ENCODE data around the gene CEP290. TPM values are rescaled to one million over a fixed set of nuclear protein-coding genes. Genes with fewer than 3 reads are reported as not detected.
A peak's percentile ranks its signal among the peaks of the same experiment; 100 is the strongest.
"Not testable (repeated sequence)": the region's sequence is repeated elsewhere in the genome, so short reads cannot be mapped to it uniquely, and the experiment has no call there.

CEP290 gene
- polyA plus RNA-seq, 1 donor from 2014 or later: 43.9 TPM

- Histone ChIP-seq H3K79me2 (replicated peaks; ENCODE audit: insufficient read depth, low read length) (peaks cover 23% of the 10 kb centered on the region), H3K9me2 (ENCODE audit: insufficient read depth, low read length) (no peaks in the 10 kb centered on the region), H3K36me3 (ENCODE audit: insufficient read depth, low read length) (no peaks in the 10 kb centered on the region), H3F3A (ENCODE audit: insufficient read depth, low read length, poor library complexity, severe bottlenecking) (peaks cover 4% of the 10 kb centered on the region), H3K9me3 (ENCODE audit: low read length) (no peaks in the 10 kb centered on the region), H3K27ac (ENCODE audit: low read length) (peak overlapping the region; percentile 63), H3K27me3 (ENCODE audit: insufficient read depth, low read depth, low read length) (no peaks in the 10 kb centered on the region), H4K20me1 (ENCODE audit: insufficient read depth) (no peaks in the 10 kb centered on the region), H3K4me3 (ENCODE audit: low read length) (peak overlapping the region; percentile 87), H3K4me2 (ENCODE audit: low read length) (peak overlapping the region; percentile 60), H3K9ac (ENCODE audit: low read length) (peak overlapping the region; percentile 88), H2AFZ (ENCODE audit: low read depth, low read length) (peak overlapping the region; percentile 83)
- no peak for TF ChIP-seq CTCF (IDR thresholded peaks at IDR 0.05; ENCODE audit: poor library complexity, severe bottlenecking)
- no peak for TF ChIP-seq MXI1 (conservative IDR thresholded peaks at IDR 0.05; ENCODE audit: poor library complexity, severe bottlenecking)
- TF ChIP-seq EP300 (conservative IDR thresholded peaks at IDR 0.05; ENCODE audit: poor library complexity, severe bottlenecking): no peak
- TF ChIP-seq SMC3 (conservative IDR thresholded peaks at IDR 0.05; ENCODE audit: poor library complexity): no peak
- peak; percentile 15 for TF ChIP-seq RAD21 (conservative IDR thresholded peaks at IDR 0.05)
These were observed 713 bp upstream of the CEP290 start for GRCh38 chr12:88142610-88142991.

GRCh38 chr12:88141425-88141773 is 489 bp downstream of the CEP290 start:
- H3F3A ChIP-seq (ENCODE audit: insufficient read depth, low read length, poor library complexity, severe bottlenecking): peaks cover 4% of the 10 kb centered on the region
- peak overlapping the region; percentile 88 for H3K9ac ChIP-seq (ENCODE audit: low read length)
- no peaks in the 10 kb centered on the region for H4K20me1 ChIP-seq (ENCODE audit: insufficient read depth)
- peak overlapping the region; percentile 84 for H3K27ac ChIP-seq (ENCODE audit: low read length)
- TF ChIP-seq POLR2AphosphoS5 (IDR thresholded peaks at IDR 0.05): no peak
- TF ChIP-seq RAD21 (conservative IDR thresholded peaks at IDR 0.05): no peak
- no peak for TF ChIP-seq EP300 (conservative IDR thresholded peaks at IDR 0.05; ENCODE audit: poor library complexity, severe bottlenecking)
- TF ChIP-seq MXI1 (conservative IDR thresholded peaks at IDR 0.05; ENCODE audit: poor library complexity, severe bottlenecking): no peak
- no peak for TF ChIP-seq TAF1 (IDR thresholded peaks at IDR 0.05; ENCODE audit: low read depth)
- TF ChIP-seq SMC3 (conservative IDR thresholded peaks at IDR 0.05; ENCODE audit: poor library complexity): no peak
- no peak for TF ChIP-seq CTCF (IDR thresholded peaks at IDR 0.05; ENCODE audit: poor library complexity, severe bottlenecking)
- no peak for TF ChIP-seq REST (IDR thresholded peaks at IDR 0.05; ENCODE audit: borderline replicate concordance)
- no peak for TF ChIP-seq EZH2 (IDR thresholded peaks at IDR 0.05; ENCODE audit: borderline replicate concordance, insufficient read depth, low read length, poor library complexity, severe bottlenecking)
- H3K4me3 ChIP-seq (ENCODE audit: low read length): peak overlapping the region; percentile 87
- H3K9me2 ChIP-seq (ENCODE audit: insufficient read depth, low read length): no peaks in the 10 kb centered on the region
- no peaks in the 10 kb centered on the region for H3K27me3 ChIP-seq (ENCODE audit: insufficient read depth, low read depth, low read length)
- H2AFZ ChIP-seq (ENCODE audit: low read depth, low read length): peak overlapping the region; percentile 83
- no peaks in the 10 kb centered on the region for H3K36me3 ChIP-seq (ENCODE audit: insufficient read depth, low read length)
- H3K4me2 ChIP-seq (ENCODE audit: low read length): peak overlapping the region; percentile 66
- peaks cover 17% of the 10 kb centered on the region for H3K79me2 ChIP-seq (replicated peaks; ENCODE audit: insufficient read depth, low read length)
- H3K9me3 ChIP-seq (ENCODE audit: low read length): no peaks in the 10 kb centered on the region

- not testable (repeated sequence) for H3K9me3 ChIP-seq (ENCODE audit: low read length); H3K36me3 ChIP-seq (ENCODE audit: insufficient read depth, low read length); H3K9me2 ChIP-seq (ENCODE audit: insufficient read depth, low read length); H3F3A ChIP-seq (ENCODE audit: insufficient read depth, low read length, poor library complexity, severe bottlenecking); H4K20me1 ChIP-seq (ENCODE audit: insufficient read depth); H3K9ac ChIP-seq (ENCODE audit: low read length); H3K4me2 ChIP-seq (ENCODE audit: low read length); H3K27me3 ChIP-seq (ENCODE audit: insufficient read depth, low read depth, low read length); H2AFZ ChIP-seq (ENCODE audit: low read depth, low read length); H3K4me3 ChIP-seq (ENCODE audit: low read length); H3K27ac ChIP-seq (ENCODE audit: low read length)
- H3K79me2 ChIP-seq (replicated peaks; ENCODE audit: insufficient read depth, low read length): peaks cover 17% of the 10 kb centered on the region
These were observed 2.2 kb downstream of the CEP290 start for GRCh38 chr12:88139711-88140110.

- not testable (repeated sequence) for H3K27ac ChIP-seq (ENCODE audit: low read length)
These were observed 8.7 kb downstream of the CEP290 start for GRCh38 chr12:88133181-88133580.

More at GRCh38 chr12:88133181-88133580, 8.7 kb downstream of the CEP290 start:
- H3K9ac ChIP-seq (ENCODE audit: low read length); H4K20me1 ChIP-seq (ENCODE audit: insufficient read depth); H3K4me3 ChIP-seq (ENCODE audit: low read length); H2AFZ ChIP-seq (ENCODE audit: low read depth, low read length); H3K79me2 ChIP-seq (replicated peaks; ENCODE audit: insufficient read depth, low read length); H3K36me3 ChIP-seq (ENCODE audit: insufficient read depth, low read length); H3K9me2 ChIP-seq (ENCODE audit: insufficient read depth, low read length); H3F3A ChIP-seq (ENCODE audit: insufficient read depth, low read length, poor library complexity, severe bottlenecking); H3K4me2 ChIP-seq (ENCODE audit: low read length); H3K27me3 ChIP-seq (ENCODE audit: insufficient read depth, low read depth, low read length); H3K9me3 ChIP-seq (ENCODE audit: low read length): not testable (repeated sequence)

Data from neural cell (in vitro differentiated cells).